ENCODE results near the gene UCK1.

UCK1 gene

GRCh38 chr9:131528886-131529505 is 2.1 kb downstream of the UCK1 start:
- H3K4me3 ChIP-seq (ENCODE audit: low read length), result no peak overlapping the region
- peaks cover 23% of the 10 kb centered on the region for H3K79me2 ChIP-seq (ENCODE audit: low read length)
- no peak for TF ChIP-seq EZH2 (optimal IDR thresholded peaks at IDR 0.05; ENCODE audit: low read depth, low read length)
- TF ChIP-seq CTCF (IDR thresholded peaks at IDR 0.05; ENCODE audit: low read length), result no peak
- H3K9me2 ChIP-seq (replicated peaks; ENCODE audit: insufficient read depth, low read length), result no peaks in the 10 kb centered on the region
- H3K4me2 ChIP-seq (ENCODE audit: low read depth, low read length), result no peak overlapping the region
- H3K9ac ChIP-seq (ENCODE audit: low read length), result no peak overlapping the region
- no peaks in the 10 kb centered on the region for H3K9me3 ChIP-seq (replicated peaks; ENCODE audit: insufficient read depth, low read length)
- peaks cover 11% of the 10 kb centered on the region; the same call in 1 of the 2 replicates for H3K4me1 ChIP-seq (ENCODE audit: low read length)
- no peaks in the 10 kb centered on the region; the same call in 1 of the 2 replicates for H3K36me3 ChIP-seq (replicated peaks; ENCODE audit: insufficient read depth, low read length)
- H3K27me3 ChIP-seq (replicated peaks; ENCODE audit: insufficient read depth, low read length), result no peaks in the 10 kb centered on the region
- no peaks in the 10 kb centered on the region for H4K20me1 ChIP-seq (ENCODE audit: insufficient read depth, low read length)
- no peak overlapping the region for H3K27ac ChIP-seq (ENCODE audit: low read length)
- no peak for DNase-seq
- H3F3A ChIP-seq (ENCODE audit: insufficient read depth, low read length), result no peaks in the 10 kb centered on the region
- H2AFZ ChIP-seq (ENCODE audit: low read length), result no peak overlapping the region

GRCh38 chr9:131528186-131528585 is 2.9 kb downstream of the UCK1 start:
- Histone ChIP-seq H3K27me3 (replicated peaks; ENCODE audit: insufficient read depth, low read length) (no peaks in the 10 kb centered on the region), H3K27ac (ENCODE audit: low read length) (no peak overlapping the region), H3K9me3 (replicated peaks; ENCODE audit: insufficient read depth, low read length) (no peaks in the 10 kb centered on the region), H3K4me2 (ENCODE audit: low read depth, low read length) (no peak overlapping the region), H3K9me2 (replicated peaks; ENCODE audit: insufficient read depth, low read length) (no peaks in the 10 kb centered on the region), H3K4me1 (ENCODE audit: low read length) (peaks cover 11% of the 10 kb centered on the region; the same call in 1 of the 2 replicates), H3F3A (ENCODE audit: insufficient read depth, low read length) (no peaks in the 10 kb centered on the region), H3K4me3 (ENCODE audit: low read length) (no peak overlapping the region), H3K9ac (ENCODE audit: low read length) (no peak overlapping the region), H2AFZ (ENCODE audit: low read length) (no peak overlapping the region), H4K20me1 (ENCODE audit: insufficient read depth, low read length) (no peaks in the 10 kb centered on the region), H3K36me3 (replicated peaks; ENCODE audit: insufficient read depth, low read length) (no peaks in the 10 kb centered on the region; the same call in 1 of the 2 replicates), H3K79me2 (ENCODE audit: low read length) (peaks cover 23% of the 10 kb centered on the region)
- TF ChIP-seq EZH2 (optimal IDR thresholded peaks at IDR 0.05; ENCODE audit: low read depth, low read length) (no peak), EZH2phosphoT487 (IDR thresholded peaks at IDR 0.05; ENCODE audit: low read length) (no peak), CTCF (IDR thresholded peaks at IDR 0.05; ENCODE audit: low read length) (no peak)
- no peak for DNase-seq

- Histone ChIP-seq H4K20me1 (ENCODE audit: insufficient read depth, low read length) (no peaks in the 10 kb centered on the region), H3K4me3 (ENCODE audit: low read length) (no peak overlapping the region), H3K27me3 (replicated peaks; ENCODE audit: insufficient read depth, low read length) (no peaks in the 10 kb centered on the region), H3K36me3 (replicated peaks; ENCODE audit: insufficient read depth, low read length) (no peaks in the 10 kb centered on the region; the same call in 1 of the 2 replicates), H2AFZ (ENCODE audit: low read length) (no peak overlapping the region), H3K4me2 (ENCODE audit: low read depth, low read length) (no peak overlapping the region), H3K9ac (ENCODE audit: low read length) (no peak overlapping the region), H3K9me2 (replicated peaks; ENCODE audit: insufficient read depth, low read length) (no peaks in the 10 kb centered on the region), H3F3A (ENCODE audit: insufficient read depth, low read length) (no peaks in the 10 kb centered on the region), H3K79me2 (ENCODE audit: low read length) (peaks cover 22% of the 10 kb centered on the region), H3K4me1 (ENCODE audit: low read length) (0 out of 2 replicates have a peak, but pooled peaks cover 7% of the 10 kb centered on the region), H3K9me3 (replicated peaks; ENCODE audit: insufficient read depth, low read length) (no peaks in the 10 kb centered on the region), H3K27ac (ENCODE audit: low read length) (no peak overlapping the region)
- TF ChIP-seq EZH2phosphoT487 (IDR thresholded peaks at IDR 0.05; ENCODE audit: low read length) (no peak), CTCF (IDR thresholded peaks at IDR 0.05; ENCODE audit: low read length) (no peak), EZH2 (optimal IDR thresholded peaks at IDR 0.05; ENCODE audit: low read depth, low read length) (no peak)
- DNase-seq, result no peak
Observed at GRCh38 chr9:131525643-131526565, 5.2 kb downstream of the UCK1 start.

All from MM.1S (cell line).